ENCODE data around the gene NDUFAF8.

Gene NDUFAF8

GRCh38 chr17:81200201-81200600 lies 38.9 kb upstream of the NDUFAF8 start:
- Histone ChIP-seq H3K27ac (ENCODE audit: low read depth, low read length) (no peak overlapping the region), H3K36me3 (ENCODE audit: low read length) (no peaks in the 10 kb centered on the region), H3F3A (ENCODE audit: insufficient read depth) (no peaks in the 10 kb centered on the region), H3K4me3 (ENCODE audit: insufficient read depth, low read length, poor library complexity, severe bottlenecking) (no peak overlapping the region), H3K4me2 (ENCODE audit: low read depth, low read length, poor library complexity, severe bottlenecking) (no peak overlapping the region), H4K20me1 (ENCODE audit: low read depth, low read length) (no peaks in the 10 kb centered on the region), H3K27me3 (ENCODE audit: low read length) (no peaks in the 10 kb centered on the region), H3K79me2 (ENCODE audit: insufficient read depth, low read length) (no peaks in the 10 kb centered on the region), H2AFZ (ENCODE audit: low read depth, low read length, severe bottlenecking) (no peak overlapping the region), H3K9me3 (ENCODE audit: insufficient read depth, low read length) (no peaks in the 10 kb centered on the region), H3K9me2 (replicated peaks; ENCODE audit: insufficient read depth, low read length) (no peaks in the 10 kb centered on the region), H3K9ac (ENCODE audit: low read length) (no peak overlapping the region)
- TF ChIP-seq, protein P1, sequence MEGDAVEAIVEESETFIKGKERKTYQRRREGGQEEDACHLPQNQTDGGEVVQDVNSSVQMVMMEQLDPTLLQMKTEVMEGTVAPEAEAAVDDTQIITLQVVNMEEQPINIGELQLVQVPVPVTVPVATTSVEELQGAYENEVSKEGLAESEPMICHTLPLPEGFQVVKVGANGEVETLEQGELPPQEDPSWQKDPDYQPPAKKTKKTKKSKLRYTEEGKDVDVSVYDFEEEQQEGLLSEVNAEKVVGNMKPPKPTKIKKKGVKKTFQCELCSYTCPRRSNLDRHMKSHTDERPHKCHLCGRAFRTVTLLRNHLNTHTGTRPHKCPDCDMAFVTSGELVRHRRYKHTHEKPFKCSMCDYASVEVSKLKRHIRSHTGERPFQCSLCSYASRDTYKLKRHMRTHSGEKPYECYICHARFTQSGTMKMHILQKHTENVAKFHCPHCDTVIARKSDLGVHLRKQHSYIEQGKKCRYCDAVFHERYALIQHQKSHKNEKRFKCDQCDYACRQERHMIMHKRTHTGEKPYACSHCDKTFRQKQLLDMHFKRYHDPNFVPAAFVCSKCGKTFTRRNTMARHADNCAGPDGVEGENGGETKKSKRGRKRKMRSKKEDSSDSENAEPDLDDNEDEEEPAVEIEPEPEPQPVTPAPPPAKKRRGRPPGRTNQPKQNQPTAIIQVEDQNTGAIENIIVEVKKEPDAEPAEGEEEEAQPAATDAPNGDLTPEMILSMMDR (IDR thresholded peaks at IDR 0.05; ENCODE audit: insufficient read depth, low read length, poor library complexity, severe bottlenecking), result no peak
- TF ChIP-seq EZH2phosphoT487 (conservative IDR thresholded peaks at IDR 0.05; ENCODE audit: low read length), result no peak

DNA sequence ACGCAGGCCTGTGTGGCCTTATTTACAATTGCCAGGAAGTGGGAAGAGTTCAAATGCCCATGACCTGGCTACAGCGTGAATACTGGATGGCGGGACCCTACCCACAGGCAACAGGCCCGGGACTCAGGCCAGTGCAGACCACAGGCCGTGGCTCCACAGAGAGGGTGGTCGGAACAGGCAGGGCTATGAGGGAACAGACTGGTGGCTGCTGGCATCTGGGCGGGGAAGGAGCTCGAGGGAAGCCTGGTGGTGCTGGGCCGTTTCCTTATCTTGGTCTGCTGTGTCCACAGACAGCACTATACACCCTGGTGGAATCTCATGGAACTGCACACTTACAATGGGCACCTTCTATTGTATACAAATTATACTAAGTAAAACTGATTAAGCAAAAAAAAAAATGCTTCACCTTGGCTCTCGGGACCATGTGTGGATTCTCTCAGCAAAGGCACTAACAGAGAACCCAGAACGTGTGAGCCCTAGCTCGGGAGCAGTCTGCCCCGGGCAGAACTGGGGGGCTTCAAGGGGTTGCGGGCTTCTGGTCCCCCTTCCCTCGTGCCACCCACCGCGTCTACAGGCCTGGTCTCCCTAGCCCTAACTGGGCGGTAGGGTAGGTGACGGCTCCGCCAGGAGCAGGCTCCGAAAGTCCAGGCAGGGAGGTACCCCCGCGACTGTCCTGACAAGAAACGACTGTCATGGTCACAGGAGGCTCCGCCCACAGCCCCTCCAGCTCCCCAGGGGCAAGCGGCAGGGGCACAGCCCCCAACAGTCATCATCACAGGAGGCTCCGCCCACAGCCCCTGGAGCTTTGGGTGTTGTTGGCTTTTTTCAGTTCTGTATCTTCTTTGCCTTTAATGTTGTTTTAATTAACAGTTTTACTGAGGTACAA lies 38.2 kb upstream of the NDUFAF8 start:
- no peak overlapping the region for H3K9ac ChIP-seq (ENCODE audit: low read length)
- no peaks in the 10 kb centered on the region for H3K79me2 ChIP-seq (ENCODE audit: insufficient read depth, low read length)
- no peaks in the 10 kb centered on the region for H3K9me2 ChIP-seq (replicated peaks; ENCODE audit: insufficient read depth, low read length)
- no peaks in the 10 kb centered on the region for H3K36me3 ChIP-seq (ENCODE audit: low read length)
- no peak overlapping the region for H3K4me2 ChIP-seq (ENCODE audit: low read depth, low read length, poor library complexity, severe bottlenecking)
- H2AFZ ChIP-seq (ENCODE audit: low read depth, low read length, severe bottlenecking), result no peak overlapping the region
- H3F3A ChIP-seq (ENCODE audit: insufficient read depth), result no peaks in the 10 kb centered on the region
- no peaks in the 10 kb centered on the region for H4K20me1 ChIP-seq (ENCODE audit: low read depth, low read length)
- H3K4me3 ChIP-seq (ENCODE audit: insufficient read depth, low read length, poor library complexity, severe bottlenecking), result no peak overlapping the region
- no peak for TF ChIP-seq EZH2phosphoT487 (conservative IDR thresholded peaks at IDR 0.05; ENCODE audit: low read length)
- TF ChIP-seq, protein P1 (IDR thresholded peaks at IDR 0.05; ENCODE audit: insufficient read depth, low read length, poor library complexity, severe bottlenecking), result peak; percentile 28
- H3K9me3 ChIP-seq (ENCODE audit: insufficient read depth, low read length), result no peaks in the 10 kb centered on the region
- H3K27ac ChIP-seq (ENCODE audit: low read depth, low read length), result no peak overlapping the region
- no peaks in the 10 kb centered on the region for H3K27me3 ChIP-seq (ENCODE audit: low read length)

- H4K20me1 ChIP-seq (ENCODE audit: low read depth, low read length), result no peaks in the 10 kb centered on the region
- no peak overlapping the region for H3K4me2 ChIP-seq (ENCODE audit: low read depth, low read length, poor library complexity, severe bottlenecking)
- H3K79me2 ChIP-seq (ENCODE audit: insufficient read depth, low read length), result no peaks in the 10 kb centered on the region
- H3F3A ChIP-seq (ENCODE audit: insufficient read depth), result no peaks in the 10 kb centered on the region
- H3K27me3 ChIP-seq (ENCODE audit: low read length), result no peaks in the 10 kb centered on the region
- H3K4me3 ChIP-seq (ENCODE audit: insufficient read depth, low read length, poor library complexity, severe bottlenecking), result no peak overlapping the region
- H3K27ac ChIP-seq (ENCODE audit: low read depth, low read length), result no peak overlapping the region
- no peaks in the 10 kb centered on the region for H3K36me3 ChIP-seq (ENCODE audit: low read length)
- H2AFZ ChIP-seq (ENCODE audit: low read depth, low read length, severe bottlenecking), result no peak overlapping the region
- no peaks in the 10 kb centered on the region for H3K9me3 ChIP-seq (ENCODE audit: insufficient read depth, low read length)
- H3K9me2 ChIP-seq (replicated peaks; ENCODE audit: insufficient read depth, low read length), result no peaks in the 10 kb centered on the region
- no peak overlapping the region for H3K9ac ChIP-seq (ENCODE audit: low read length)
- no peak for TF ChIP-seq EZH2phosphoT487 (conservative IDR thresholded peaks at IDR 0.05; ENCODE audit: low read length)
- TF ChIP-seq, protein P1 (IDR thresholded peaks at IDR 0.05; ENCODE audit: insufficient read depth, low read length, poor library complexity, severe bottlenecking), result no peak
Measured at GRCh38 chr17:81202318-81202717, 36.8 kb upstream of the NDUFAF8 start.
